A673 (cell line): ENCODE measurements around the gene MYL6B. TPM values are rescaled to one million over a fixed set of nuclear protein-coding genes. Genes with fewer than 3 reads are reported as not detected.
A peak's percentile ranks its signal among the peaks of the same experiment; 100 is the strongest.

Experiments
- BruUV-seq: library from RNA; stranded (reverse); fragments of 400-500 nt; replicated peaks from 2 replicates; lab custom pipeline; 2021; lab: Mats Ljungman, UMichigan
- CTCF ChIA-PET: fragments of 300-600 bp; sonication (Branson Sonifier 250); formaldehyde crosslinking; loops from one replicate; lab custom pipeline; 2022; ENCODE audit warnings: antibody characterized with exemption; lab: Charles Lee
- POLR2A ChIA-PET: fragments of 300-600 bp; sonication (Branson Sonifier 250); formaldehyde crosslinking; loops from one replicate; lab custom pipeline; 2022; ENCODE audit warnings: antibody characterized with exemption; ENCODE audit not compliant: low non-redundant PET; lab: Charles Lee
- DNase-seq: peaks from one replicate; pipeline ENCODE4 v3.0.0-alpha.2; 2015; ENCODE audit warnings: low spot score
- H3K27ac ChIP-seq: fragments of 200-600 bp; sonication (generic); 2 replicates; pipeline ENCODE4 v1.5.1; 2016; ENCODE audit warnings: mixed run types, low read depth, mild to moderate bottlenecking, mixed read lengths, antibody characterized with exemption, low read length; ENCODE audit not compliant: poor library complexity, severe bottlenecking
- H3K27me3 ChIP-seq: fragments of 200-600 bp; sonication (generic); replicated peaks from 2 replicates; pipeline ENCODE4 v1.6.1; 2017; ENCODE audit warnings: mixed run types, low read depth, mild to moderate bottlenecking, mixed read lengths, antibody characterized with exemption, low read length; ENCODE audit not compliant: insufficient read depth, poor library complexity
- H3K36me3 ChIP-seq: fragments of 200-600 bp; sonication (generic); 2 replicates; pipeline ENCODE4 v1.6.1; 2016; ENCODE audit warnings: mixed run types, mild to moderate bottlenecking, mixed read lengths, antibody characterized with exemption, low read length; ENCODE audit not compliant: insufficient read depth, poor library complexity, severe bottlenecking
- H3K4me1 ChIP-seq: fragments of 200-600 bp; sonication (generic); 2 replicates; pipeline ENCODE4 v1.6.1; 2017; ENCODE audit warnings: mixed run types, mild to moderate bottlenecking, mixed read lengths, antibody characterized with exemption, low read length; ENCODE audit not compliant: insufficient read depth, poor library complexity, severe bottlenecking
- H3K4me3 ChIP-seq: fragments of 200-600 bp; sonication (generic); 2 replicates; pipeline ENCODE4 v1.5.1; 2016; ENCODE audit warnings: low read depth, mixed run types, mild to moderate bottlenecking, mixed read lengths, low read length; ENCODE audit not compliant: poor library complexity, severe bottlenecking
- H3K9me3 ChIP-seq: fragments of 200-600 bp; sonication (generic); 2 replicates; pipeline ENCODE4 v1.6.1; 2016; ENCODE audit warnings: mixed run types, low read depth, mild to moderate bottlenecking, mixed read lengths, antibody characterized with exemption, low read length; ENCODE audit not compliant: poor library complexity, severe bottlenecking
- CTCF ChIP-seq: fragments of 300-800, 200-600 bp; sonication (generic); conservative IDR thresholded peaks from 2 replicates; pipeline ENCODE4 v1.5.1; 2017; ENCODE audit warnings: low read depth, mild to moderate bottlenecking, antibody characterized with exemption, low read length, moderate library complexity, mixed read lengths
- EZH2 ChIP-seq: fragments of 200-600 bp; sonication (generic); IDR thresholded peaks from 2 replicates; pipeline ENCODE4 v1.6.1; 2017; ENCODE audit warnings: borderline replicate concordance, low read depth, mild to moderate bottlenecking, mixed read lengths, antibody characterized with exemption, low read length; ENCODE audit not compliant: poor library complexity, severe bottlenecking
- intact Hi-C: fragments of 100-400 bp; cut with micrococcal nuclease; formaldehyde crosslinking; loops from one replicate; pipeline ENCODE4 v1.10.0; 2022; ENCODE audit not compliant: unreplicated experiment
- total RNA-seq: library from RNA; stranded (reverse); gene quantifications from 2 replicates; pipeline ENCODE4 v1.2.3, GENCODE V29; 2021

The MYL6B gene
- total RNA-seq, 1 experiment from 2014 or later = 180 TPM

GRCh38 chr12:56129942-56130495 lies 22.4 kb upstream of the MYL6B start:
- H3K27ac ChIP-seq = no peak overlapping the region

GRCh38 chr12:56130876-56131275 lies 21.5 kb upstream of the MYL6B start:
- TF ChIP-seq EZH2 (no peak), CTCF (no peak)
- ChIA-PET POLR2A (no interaction called here), CTCF (no interaction called here)
- Histone ChIP-seq H3K27me3 (no peaks in the 10 kb centered on the region), H3K36me3 (peaks cover 46% of the 10 kb centered on the region), H3K27ac (no peak overlapping the region), H3K4me3 (no peak overlapping the region), H3K4me1 (peaks cover 17% of the 10 kb centered on the region), H3K9me3 (no peaks in the 10 kb centered on the region)
- intact Hi-C loops = no loop called here
- no peak for DNase-seq
- BruUV-seq = no TSS peak

More at GRCh38 chr12:56129942-56130495, 22.4 kb upstream of the MYL6B start:
- H3K9me3 ChIP-seq = no peaks in the 10 kb centered on the region
- POLR2A ChIA-PET = no interaction called here
- peaks cover 42% of the 10 kb centered on the region for H3K36me3 ChIP-seq
- CTCF ChIA-PET = no interaction called here
- BruUV-seq = no TSS peak
- H3K4me3 ChIP-seq = peak overlapping the region; percentile 72
- H3K4me1 ChIP-seq = peaks cover 21% of the 10 kb centered on the region
- TF ChIP-seq EZH2 = no peak
- TF ChIP-seq CTCF = no peak
- H3K27me3 ChIP-seq = no peaks in the 10 kb centered on the region
- no peak for DNase-seq
- intact Hi-C loops = loop anchor here (2.0 kb wide), 1 partner anchor 27 kb away; no protein-coding TSS in a partner anchor

GRCh38 chr12:56134897-56135296 lies 17.5 kb upstream of the MYL6B start:
- Histone ChIP-seq H3K4me3 (no peak overlapping the region), H3K36me3 (peaks cover 77% of the 10 kb centered on the region), H3K4me1 (no peaks in the 10 kb centered on the region), H3K27ac (no peak overlapping the region), H3K9me3 (no peaks in the 10 kb centered on the region), H3K27me3 (no peaks in the 10 kb centered on the region)
- no TSS peak for BruUV-seq
- no peak for TF ChIP-seq CTCF
- no peak for TF ChIP-seq EZH2
- no peak for DNase-seq
- CTCF ChIA-PET = no interaction called here
- intact Hi-C loops = no loop called here
- POLR2A ChIA-PET = interaction anchor here (0.6 kb wide), 1 partner anchor 12 kb away, joined by 3 read pairs; no protein-coding TSS in a partner anchor
